ENCODE data around the gene AP1M2.
A peak's percentile ranks its signal among the peaks of the same experiment; 100 is the strongest.

The AP1M2 gene

GRCh38 chr19:10587022-10587838 lies at the start of gene AP1M2:
TSS of gene AP1M2 (minus strand) at chr19:10587312. CDS start at chr19:10587231, 81 bp downstream.
- no peak for DNase-seq (ENCODE audit: low read depth in 2 of 2)

- DNase-seq (ENCODE audit: low read depth in 2 of 2) = no peak
Observed at GRCh38 chr19:10636304-10636972, 49.3 kb upstream of the AP1M2 start.

- DNase-seq (ENCODE audit: low read depth in 2 of 2) = no peak
Observed at GRCh38 chr19:10634963-10635362, 47.9 kb upstream of the AP1M2 start.

- DNase-seq (ENCODE audit: low read depth in 2 of 2) = no peak
Observed at GRCh38 chr19:10634430-10634829, 47.3 kb upstream of the AP1M2 start.

- no peak for DNase-seq (ENCODE audit: low read depth in 2 of 2)
Observed at GRCh38 chr19:10631874-10632273, 44.8 kb upstream of the AP1M2 start.

GRCh38 chr19:10625762-10626138 lies 38.6 kb upstream of the AP1M2 start:
- DNase-seq (ENCODE audit: low read depth in 2 of 2) = no peak

GRCh38 chr19:10625003-10625761 lies 38.1 kb upstream of the AP1M2 start, which contains the start of gene SLC44A2:
TSS of gene SLC44A2 (plus strand) at chr19:10625553. CDS start at chr19:10625634, 81 bp downstream.
- no peak for DNase-seq (ENCODE audit: low read depth in 2 of 2)

- DNase-seq (ENCODE audit: low read depth in 2 of 2) = no peak
Observed at GRCh38 chr19:10624585-10624984, 37.5 kb upstream of the AP1M2 start.

- no peak for DNase-seq (ENCODE audit: low read depth in 2 of 2)
Observed at GRCh38 chr19:10621966-10622365, 34.9 kb upstream of the AP1M2 start.

- no peak for DNase-seq (ENCODE audit: low read depth in 2 of 2)
Observed at GRCh38 chr19:10620786-10621185, 33.7 kb upstream of the AP1M2 start.

GRCh38 chr19:10618846-10619245 lies 31.7 kb upstream of the AP1M2 start:
- no peak for DNase-seq (ENCODE audit: low read depth in 2 of 2)

GRCh38 chr19:10617409-10618121 lies 30.5 kb upstream of the AP1M2 start:
- DNase-seq (ENCODE audit: low read depth in 2 of 2) = no peak

GRCh38 chr19:10615429-10616023 lies 28.4 kb upstream of the AP1M2 start:
- no peak for DNase-seq (ENCODE audit: low read depth in 2 of 2)

GRCh38 chr19:10612499-10613119 lies 25.5 kb upstream of the AP1M2 start:
- DNase-seq (ENCODE audit: low read depth in 2 of 2) = no peak

- no peak for DNase-seq (ENCODE audit: low read depth in 2 of 2)
Observed at GRCh38 chr19:10611907-10612306, 24.8 kb upstream of the AP1M2 start.

- DNase-seq (ENCODE audit: low read depth in 2 of 2) = no peak
Observed at GRCh38 chr19:10604460-10604980, 17.4 kb upstream of the AP1M2 start.

- DNase-seq (ENCODE audit: low read depth in 2 of 2) = no peak
Observed at GRCh38 chr19:10603873-10604459, 16.9 kb upstream of the AP1M2 start.

GRCh38 chr19:10603084-10603872 lies 16.2 kb upstream of the AP1M2 start:
- peak; percentile 56 to 57 for DNase-seq (ENCODE audit: low read depth in 2 of 2)

GRCh38 chr19:10602330-10603083 lies 15.4 kb upstream of the AP1M2 start:
- DNase-seq (ENCODE audit: low read depth in 2 of 2) = peak; percentile 87 to 89

Data from stimulated activated CD8-positive, alpha-beta memory T cell treated with anti-CD3 and anti-CD28 coated beads, Interleukin-2, amount 100 ng/mL, for 48 hours (primary cell).